ENCODE results near the gene IPO8.
"Not testable (repeated sequence)": the region's sequence is repeated elsewhere in the genome, so short reads cannot be mapped to it uniquely, and the experiment has no call there.

IPO8 gene

DNA sequence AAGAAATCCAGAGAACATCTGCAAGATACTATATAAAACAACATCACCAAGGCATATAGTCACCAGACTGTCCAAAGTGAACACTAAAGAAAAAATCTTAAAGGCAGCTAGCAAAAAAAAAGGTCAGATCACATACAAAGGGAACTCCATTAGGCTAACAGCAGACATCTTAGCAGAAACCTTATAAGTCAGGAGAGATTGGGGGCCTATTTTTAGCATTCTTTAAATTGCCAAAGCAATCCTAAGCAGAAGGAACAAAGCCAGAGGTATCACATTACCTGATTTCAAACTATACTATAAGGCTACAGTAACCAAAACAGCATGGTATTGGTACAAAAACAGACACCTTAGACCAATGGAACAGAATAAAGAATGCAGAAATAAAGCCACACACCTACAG is 92.5 kb downstream of the IPO8 start:
- DNase-seq = no peak

GRCh38 chr12:30602678-30603077 is 93.0 kb downstream of the IPO8 start:
- no peak for DNase-seq

GRCh38 chr12:30599608-30600007 is 96.1 kb downstream of the IPO8 start:
- DNase-seq = no peak

- no peak for DNase-seq
Observed at GRCh38 chr12:30598889-30599288, 96.8 kb downstream of the IPO8 start.

GRCh38 chr12:30595742-30596141 is 99.9 kb downstream of the IPO8 start:
- no peak for DNase-seq

GRCh38 chr12:30594509-30594908 is 101.2 kb downstream of the IPO8 start:
- DNase-seq = no peak

- not testable (repeated sequence) for DNase-seq
Observed at GRCh38 chr12:30588572-30588971, 107.1 kb downstream of the IPO8 start.

- DNase-seq = no peak
Observed at GRCh38 chr12:30587782-30588181, 107.9 kb downstream of the IPO8 start.

DNA sequence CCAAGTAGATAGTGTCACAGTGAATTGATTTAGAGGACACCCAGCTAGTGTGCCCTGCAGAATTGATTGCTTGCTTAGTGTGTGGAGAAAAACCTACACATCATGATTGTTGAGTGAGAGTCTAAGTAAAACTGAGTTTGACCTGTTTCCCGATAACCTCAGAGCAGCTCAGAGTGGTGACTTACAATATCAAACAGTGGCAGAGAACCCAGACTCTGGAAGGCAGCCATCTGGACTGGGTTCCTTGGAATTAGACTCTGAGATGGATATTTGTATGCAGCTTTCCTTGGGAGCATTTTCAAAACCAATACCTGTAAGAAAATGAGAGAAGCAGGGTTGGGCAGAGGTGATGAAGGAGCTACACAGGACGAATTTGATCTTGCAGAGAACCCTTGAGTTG is 109.8 kb downstream of the IPO8 start:
- no peak for DNase-seq

DNA sequence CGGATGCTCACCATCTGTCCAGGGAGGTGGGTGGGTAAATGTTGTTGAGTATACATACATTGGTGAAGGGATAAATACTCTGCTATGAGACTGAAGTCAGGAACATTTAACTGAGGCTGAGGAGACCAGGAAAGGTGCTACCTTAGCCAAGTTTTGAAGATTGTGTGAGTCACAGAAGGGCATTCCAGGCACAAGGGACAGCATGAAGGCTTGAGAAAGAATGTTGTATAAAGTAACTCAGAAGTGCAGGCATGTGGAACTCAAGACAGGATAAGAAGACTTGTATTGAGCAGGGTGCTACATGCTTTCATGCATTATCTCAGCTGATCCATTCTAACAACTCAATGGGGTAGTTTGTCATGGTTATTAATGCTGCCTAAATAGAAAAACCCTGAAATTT is 112.7 kb downstream of the IPO8 start:
- DNase-seq = no peak

DNA sequence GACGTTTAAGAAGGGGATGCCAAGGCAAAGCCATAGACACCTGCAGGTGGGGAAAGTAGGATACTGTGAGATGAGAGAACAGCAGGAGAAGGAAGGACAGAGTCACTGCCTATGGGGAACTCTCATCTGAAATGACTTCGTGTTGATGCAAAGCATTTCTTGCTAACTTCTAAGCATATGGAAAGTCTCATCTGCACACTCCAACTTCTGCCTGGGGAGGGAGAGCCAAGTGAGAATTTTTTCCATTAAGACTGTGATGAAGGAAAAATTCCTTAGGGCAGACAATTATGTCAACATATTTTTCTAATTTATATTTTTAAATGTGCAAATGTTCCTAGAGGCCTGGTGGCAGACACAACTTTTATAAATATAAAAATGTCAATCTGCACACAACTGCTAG is 115.3 kb downstream of the IPO8 start:
- no peak for DNase-seq

Data from GDM1 (cell line).